ENCODE results near the gene LRMDA.

Gene LRMDA

GRCh38 chr10:76074659-76075058, 643.2 kb downstream of the LRMDA start:
- no peak for DNase-seq

GRCh38 chr10:76080451-76080850, 649.0 kb downstream of the LRMDA start:
- DNase-seq, result no peak

DNA sequence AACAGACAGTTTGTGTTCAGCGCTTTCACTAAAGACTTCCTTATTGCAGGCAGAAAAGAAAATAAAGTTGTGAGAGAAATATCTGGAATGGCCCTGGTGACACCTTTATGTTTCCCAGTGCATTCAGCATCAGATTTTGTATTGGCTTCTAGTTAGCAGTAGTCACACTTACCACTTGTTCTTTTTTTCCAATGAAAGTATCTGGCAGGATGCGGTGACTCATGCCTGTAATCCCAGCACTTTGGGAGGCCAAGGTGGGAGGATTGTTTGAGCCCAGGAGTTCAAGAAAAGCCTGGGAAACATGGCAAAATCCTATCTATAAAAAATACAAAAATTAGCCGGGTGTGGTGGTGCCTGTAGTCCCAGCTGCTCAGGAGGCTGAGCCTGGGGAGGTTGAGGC, 649.6 kb downstream of the LRMDA start:
- no peak for DNase-seq

DNA sequence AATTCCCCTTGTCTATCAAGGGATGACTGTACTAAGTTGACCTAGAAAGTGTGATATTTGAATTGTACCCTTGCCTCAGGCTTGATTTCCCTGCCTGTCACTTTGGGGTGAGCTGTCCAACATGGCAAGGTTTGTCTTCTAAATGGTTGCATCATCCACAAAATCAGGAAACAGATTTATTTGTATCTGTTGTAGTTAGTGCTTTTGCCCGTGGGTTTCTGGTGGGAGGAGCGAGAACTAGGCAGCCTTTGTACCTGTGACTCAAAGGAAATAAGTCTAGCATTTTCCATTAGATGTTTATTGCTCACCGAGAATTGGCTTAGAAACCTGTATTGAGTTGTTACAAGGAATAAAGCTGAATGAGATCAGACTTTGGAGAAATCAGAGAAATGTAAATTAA, 650.8 kb downstream of the LRMDA start:
- no peak for DNase-seq

DNA sequence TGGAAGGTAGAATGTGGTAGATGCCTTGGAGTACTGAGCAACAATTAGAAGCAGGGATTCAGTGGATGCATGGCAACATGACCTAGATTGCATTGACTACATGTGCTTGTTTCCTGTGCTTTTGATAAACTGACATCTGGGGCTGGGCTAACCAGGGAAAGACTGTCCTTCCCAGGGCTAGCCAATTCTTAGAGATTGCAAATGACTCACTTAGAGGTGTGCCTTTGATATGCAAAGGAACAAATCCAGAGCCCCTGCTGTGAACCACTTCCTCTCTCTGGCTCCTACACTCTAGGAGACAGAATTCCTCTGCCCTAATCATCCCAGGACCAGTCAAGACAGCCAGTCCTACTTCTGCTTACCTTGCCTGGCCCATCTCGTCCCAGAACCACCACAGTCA, 651.5 kb downstream of the LRMDA start:
- no peak for DNase-seq

GRCh38 chr10:76085002-76085816, 653.8 kb downstream of the LRMDA start:
- no peak for DNase-seq

DNA sequence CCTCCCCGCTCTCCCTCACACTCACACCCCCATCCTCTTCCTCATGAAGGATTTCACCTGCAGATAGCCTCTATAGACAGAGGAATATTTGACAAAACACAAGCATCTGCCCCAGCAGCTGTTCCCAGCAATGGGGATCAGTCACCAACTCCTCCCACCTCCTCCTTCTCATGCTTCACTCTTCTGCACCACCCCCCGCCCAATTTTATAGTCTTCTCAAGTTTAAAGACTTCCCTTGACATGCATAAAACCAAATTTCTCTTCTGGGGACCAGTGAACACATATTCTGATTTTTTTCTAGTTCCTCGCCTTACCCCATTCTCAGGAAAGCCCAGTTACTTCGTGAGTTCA, 654.4 kb downstream of the LRMDA start:
- DNase-seq, result no peak

DNA sequence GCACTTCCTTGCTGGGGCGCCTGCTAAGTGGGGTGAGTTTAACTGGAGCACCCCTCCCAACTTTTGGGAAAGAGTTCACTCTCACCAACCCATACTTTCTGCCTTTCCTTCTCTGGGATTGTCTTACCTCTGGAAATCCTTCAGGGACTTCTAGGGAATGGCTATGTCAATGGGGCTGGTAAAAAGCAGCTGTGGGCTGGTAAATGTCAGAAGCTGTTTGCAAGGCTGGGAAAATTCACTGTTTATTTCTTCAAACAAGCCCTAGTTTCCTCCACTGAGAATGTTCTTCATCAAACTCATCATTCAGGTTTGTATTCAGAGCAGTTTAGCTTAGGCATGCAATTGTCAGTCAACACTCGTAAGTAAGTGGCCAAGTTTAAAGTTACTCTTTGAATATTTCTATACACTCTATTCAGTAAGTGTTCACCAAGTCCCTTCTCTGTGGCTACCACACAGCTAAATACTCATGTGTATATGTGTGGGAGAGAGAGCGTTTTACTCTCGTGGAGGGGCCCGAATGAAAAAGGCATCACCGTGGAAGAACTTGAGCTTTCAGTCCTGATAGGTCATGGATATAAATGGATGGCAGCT, 654.8 kb downstream of the LRMDA start:
- no peak for DNase-seq

GRCh38 chr10:76086761-76087639, 655.6 kb downstream of the LRMDA start:
- DNase-seq, result no peak

GRCh38 chr10:76088008-76088407, 656.6 kb downstream of the LRMDA start:
- no peak for DNase-seq

DNA sequence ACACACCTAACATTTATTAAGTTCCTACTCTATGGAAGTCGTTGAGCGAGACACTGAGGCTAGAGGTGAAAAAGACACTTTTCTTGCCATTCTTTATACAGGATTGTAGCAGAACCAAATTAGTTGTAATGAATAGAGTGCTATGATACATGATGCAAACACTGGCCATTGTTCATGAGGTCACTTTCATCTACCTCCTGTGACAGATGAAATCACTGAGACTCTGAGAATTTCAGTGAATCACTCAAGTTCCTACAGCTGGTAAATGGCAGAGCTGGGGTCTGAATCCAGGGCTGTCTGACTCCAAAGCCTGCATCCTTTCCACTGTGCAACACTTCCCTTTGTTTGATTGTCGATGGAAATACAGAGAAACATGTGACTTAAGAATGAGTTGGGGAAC, 657.6 kb downstream of the LRMDA start:
- DNase-seq, result no peak

- DNase-seq, result no peak
Measured at GRCh38 chr10:76089556-76090180, 658.2 kb downstream of the LRMDA start.

- DNase-seq, result no peak
Measured at GRCh38 chr10:76091926-76092325, 660.5 kb downstream of the LRMDA start.

- DNase-seq, result no peak
Measured at GRCh38 chr10:76106611-76107010, 675.2 kb downstream of the LRMDA start.

GRCh38 chr10:76108563-76109359, 677.3 kb downstream of the LRMDA start:
- no peak for DNase-seq

- DNase-seq, result no peak
Measured at GRCh38 chr10:76111404-76111803, 680.0 kb downstream of the LRMDA start.

GRCh38 chr10:76111986-76112825, 680.8 kb downstream of the LRMDA start:
- DNase-seq, result no peak

DNA sequence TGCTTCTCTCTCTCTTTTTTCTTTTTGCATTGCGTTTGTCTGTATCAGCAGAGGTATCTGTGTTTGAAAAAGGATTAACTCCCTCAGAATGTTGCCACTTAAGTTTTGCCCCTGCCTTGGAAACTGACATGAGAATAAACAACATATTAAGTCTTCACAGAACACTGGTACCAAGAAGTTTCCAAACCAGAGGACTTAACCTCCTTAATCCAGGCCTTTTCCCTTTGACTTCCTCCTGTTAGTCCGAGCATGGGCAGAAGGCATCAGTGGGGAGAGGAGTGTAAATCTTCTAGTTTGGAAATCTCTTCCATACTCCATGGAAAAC, 681.4 kb downstream of the LRMDA start:
- no peak for DNase-seq

DNA sequence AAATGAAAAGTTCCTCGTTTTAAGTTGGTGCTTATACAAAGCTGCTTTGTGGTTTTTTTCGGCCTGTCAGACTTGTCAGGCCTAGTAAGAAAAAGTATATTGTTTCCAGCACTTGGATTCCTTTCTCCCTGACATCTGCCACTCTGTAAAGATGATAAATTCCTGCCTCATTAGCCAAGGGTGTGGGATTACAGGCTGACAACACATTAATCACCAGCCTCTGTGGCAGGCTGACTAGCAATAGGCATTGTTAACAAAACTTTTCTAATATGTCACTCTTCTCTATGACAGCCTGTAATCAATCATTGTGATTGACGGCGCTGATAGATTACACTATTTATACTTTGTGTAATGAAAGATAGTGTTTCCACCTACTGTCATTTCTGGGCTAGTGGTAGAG, 682.5 kb downstream of the LRMDA start:
- DNase-seq, result peak; percentile 57

DNA sequence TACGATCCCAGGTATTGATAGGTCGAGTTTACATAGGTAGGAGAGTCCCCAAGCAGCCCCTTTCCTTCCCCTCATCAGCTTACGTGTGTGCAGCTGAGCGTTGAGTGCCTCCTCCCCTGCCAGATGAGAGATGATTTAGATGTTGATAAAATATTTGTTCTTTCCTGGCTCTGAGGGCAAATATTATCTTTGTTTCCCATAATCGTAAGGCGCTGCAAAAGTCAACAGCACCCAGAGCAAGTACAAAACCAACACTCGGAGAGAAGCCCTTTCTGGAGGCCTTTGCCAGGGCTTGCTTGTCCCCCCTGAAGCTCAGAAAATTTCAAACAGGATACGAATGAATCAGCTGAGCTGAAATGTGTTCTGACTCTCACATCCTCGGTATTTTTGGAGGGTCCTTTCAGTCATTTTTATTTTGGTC, 683.2 kb downstream of the LRMDA start:
- DNase-seq, result no peak

- no peak for DNase-seq
Measured at GRCh38 chr10:76115131-76115470, 683.7 kb downstream of the LRMDA start.

Data from NCI-H2171 (cell line).